ENCODE measurements around the gene PEX1.

PEX1 gene

GRCh38 chr7:92508946-92509345, 19.4 kb downstream of the PEX1 start:
- no peak overlapping the region for H3K9ac ChIP-seq (ENCODE audit: low read length)
- peaks cover 1% of the 10 kb centered on the region for H3K79me1 ChIP-seq (replicated peaks; ENCODE audit: low read length, poor library complexity, severe bottlenecking)
- H3K4me2 ChIP-seq (ENCODE audit: low read length, poor library complexity, severe bottlenecking): no peak overlapping the region
- H2AK5ac ChIP-seq (ENCODE audit: low read length, severe bottlenecking): no peak overlapping the region
- H2BK15ac ChIP-seq (ENCODE audit: low read depth, poor library complexity, severe bottlenecking): no peak overlapping the region
- H3K18ac ChIP-seq (ENCODE audit: low read depth in 1 of 2, low read length in 2 of 2): no peak overlapping the region
- H3K4me3 ChIP-seq (ENCODE audit: insufficient read depth in 1 of 2, low read depth in 1 of 2, low read length in 2 of 2): no peak overlapping the region
- H2AFZ ChIP-seq (ENCODE audit: low read depth, low read length): no peak overlapping the region
- DNase-seq: no peak
- H2BK12ac ChIP-seq (ENCODE audit: low read length in 2 of 2): no peak overlapping the region
- no peak overlapping the region for H2BK120ac ChIP-seq (ENCODE audit: low read depth, low read length)
- no peak overlapping the region for H4K8ac ChIP-seq (ENCODE audit: low read length)
- no CpG with 5 or more reads among the region's 5 CpGs for WGBS
- no peak overlapping the region for H3K27ac ChIP-seq (ENCODE audit: low read length, poor library complexity, severe bottlenecking)
- H3K4ac ChIP-seq (ENCODE audit: low read depth in 1 of 2, low read length in 2 of 2): no peak overlapping the region
- H2BK5ac ChIP-seq (ENCODE audit: low read depth, low read length, poor library complexity, severe bottlenecking): no peak overlapping the region
- no peak overlapping the region for H4K91ac ChIP-seq (ENCODE audit: low read length)
- H3K14ac ChIP-seq (ENCODE audit: low read length in 2 of 2): no peak overlapping the region
- H3K36me3 ChIP-seq (ENCODE audit: control insufficient read depth in 1 of 2, insufficient read depth in 2 of 2, low read depth in 1 of 2, low read length in 2 of 2): peaks cover 8 to 61% of the 10 kb centered on the region in 2 experiments
- H3K27me3 ChIP-seq (ENCODE audit: control insufficient read depth in 1 of 2, insufficient read depth in 1 of 2, low read length in 2 of 2): no peaks in the 10 kb centered on the region
- no peak overlapping the region for H3K23ac ChIP-seq (ENCODE audit: low read length in 2 of 2)
- H3K4me1 ChIP-seq (ENCODE audit: control insufficient read depth, insufficient read depth, low read depth, low read length): peaks cover 1% of the 10 kb centered on the region
- no peaks in the 10 kb centered on the region for H3K9me3 ChIP-seq (ENCODE audit: control insufficient read depth, low read length)

- no peak overlapping the region for H3K23ac ChIP-seq (ENCODE audit: low read length in 2 of 2)
Observed at GRCh38 chr7:92506363-92506762, 22.0 kb downstream of the PEX1 start.

DNA sequence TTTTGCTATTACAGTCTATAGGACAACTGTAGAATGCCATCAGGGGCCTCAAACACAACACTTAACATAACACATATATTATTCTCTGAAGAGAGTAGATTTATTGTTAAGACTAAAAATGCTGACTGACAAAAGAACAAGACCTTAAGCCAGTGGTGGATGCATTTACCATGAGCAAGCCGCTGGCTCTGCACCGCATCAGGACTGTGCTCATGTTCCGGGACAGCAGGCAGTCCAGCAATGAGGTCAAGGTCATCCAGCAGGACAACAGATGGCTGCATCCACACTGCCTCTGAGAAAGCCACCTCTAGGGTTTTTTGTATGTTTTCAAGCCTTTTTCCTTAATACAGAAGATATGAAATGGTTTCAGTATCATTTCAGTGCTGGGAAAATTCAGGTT, 23.8 kb downstream of the PEX1 start:
- Histone ChIP-seq H4K8ac (ENCODE audit: low read length) (no peak overlapping the region), H2BK5ac (ENCODE audit: low read depth, low read length, poor library complexity, severe bottlenecking) (no peak overlapping the region)
- WGBS: 94% methylated on average over 3 of the region's 3 CpGs

More at GRCh38 chr7:92506363-92506762, 22.0 kb downstream of the PEX1 start:
- Histone ChIP-seq H3K4me3 (ENCODE audit: insufficient read depth in 1 of 2, low read depth in 1 of 2, low read length in 2 of 2) (no peak overlapping the region), H2BK15ac (ENCODE audit: low read depth, poor library complexity, severe bottlenecking) (no peak overlapping the region), H4K8ac (ENCODE audit: low read length) (no peak overlapping the region), H2BK5ac (ENCODE audit: low read depth, low read length, poor library complexity, severe bottlenecking) (no peak overlapping the region), H3K79me1 (replicated peaks; ENCODE audit: low read length, poor library complexity, severe bottlenecking) (no peaks in the 10 kb centered on the region), H2BK12ac (ENCODE audit: low read length in 2 of 2) (no peak overlapping the region), H3K27ac (ENCODE audit: low read length, poor library complexity, severe bottlenecking) (no peak overlapping the region), H3K18ac (ENCODE audit: low read depth in 1 of 2, low read length in 2 of 2) (no peak overlapping the region), H3K36me3 (ENCODE audit: control insufficient read depth in 1 of 2, insufficient read depth in 2 of 2, low read depth in 1 of 2, low read length in 2 of 2) (peaks cover 8 to 73% of the 10 kb centered on the region in 2 experiments), H3K14ac (ENCODE audit: low read length in 2 of 2) (no peak overlapping the region), H2BK120ac (ENCODE audit: low read depth, low read length) (no peak overlapping the region), H2AK5ac (ENCODE audit: low read length, severe bottlenecking) (no peak overlapping the region), H3K9ac (ENCODE audit: low read length) (no peak overlapping the region), H3K4me1 (ENCODE audit: control insufficient read depth, insufficient read depth, low read depth, low read length) (peaks cover 1% of the 10 kb centered on the region), H3K9me3 (ENCODE audit: control insufficient read depth, low read length) (no peaks in the 10 kb centered on the region), H3K4ac (ENCODE audit: low read depth in 1 of 2, low read length in 2 of 2) (no peak overlapping the region), H2AFZ (ENCODE audit: low read depth, low read length) (no peak overlapping the region), H3K4me2 (ENCODE audit: low read length, poor library complexity, severe bottlenecking) (no peak overlapping the region), H4K91ac (ENCODE audit: low read length) (no peak overlapping the region), H3K27me3 (ENCODE audit: control insufficient read depth in 1 of 2, insufficient read depth in 1 of 2, low read length in 2 of 2) (no peaks in the 10 kb centered on the region)
- 91% methylated on average over 2 of the region's 2 CpGs for WGBS
- DNase-seq: no peak

DNA sequence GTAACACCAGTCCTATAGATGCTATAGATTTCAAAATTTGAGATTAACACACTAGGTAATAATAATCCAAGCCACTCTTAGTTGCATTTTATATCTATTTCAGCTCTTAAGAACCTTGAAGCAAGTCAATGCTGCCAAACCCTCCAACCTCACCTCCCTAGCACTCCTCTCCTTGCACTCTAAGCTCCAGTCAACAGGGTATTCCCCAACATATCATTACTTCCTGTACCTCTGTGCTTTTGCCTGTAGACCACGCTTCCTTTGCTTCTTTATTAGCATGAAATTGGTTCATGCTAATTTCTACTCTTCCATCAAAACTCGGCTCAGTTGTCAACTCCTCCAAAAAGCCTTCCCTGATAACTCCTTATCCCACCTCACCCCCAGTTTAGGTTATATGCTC, 24.6 kb downstream of the PEX1 start:
- Histone ChIP-seq H2AFZ (ENCODE audit: low read depth, low read length) (no peak overlapping the region), H2BK12ac (ENCODE audit: low read length in 2 of 2) (no peak overlapping the region), H3K9ac (ENCODE audit: low read length) (no peak overlapping the region), H3K36me3 (ENCODE audit: control insufficient read depth in 1 of 2, insufficient read depth in 2 of 2, low read depth in 1 of 2, low read length in 2 of 2) (peaks cover 13 to 84% of the 10 kb centered on the region in 2 experiments), H4K8ac (ENCODE audit: low read length) (no peak overlapping the region), H3K4me1 (ENCODE audit: control insufficient read depth, insufficient read depth, low read depth, low read length) (peaks cover 1% of the 10 kb centered on the region), H3K4me2 (ENCODE audit: low read length, poor library complexity, severe bottlenecking) (no peak overlapping the region), H3K79me1 (replicated peaks; ENCODE audit: low read length, poor library complexity, severe bottlenecking) (no peaks in the 10 kb centered on the region), H3K27ac (ENCODE audit: low read length, poor library complexity, severe bottlenecking) (no peak overlapping the region), H4K91ac (ENCODE audit: low read length) (no peak overlapping the region), H2BK5ac (ENCODE audit: low read depth, low read length, poor library complexity, severe bottlenecking) (no peak overlapping the region), H3K18ac (ENCODE audit: low read depth in 1 of 2, low read length in 2 of 2) (no peak overlapping the region), H3K4me3 (ENCODE audit: insufficient read depth in 1 of 2, low read depth in 1 of 2, low read length in 2 of 2) (no peak overlapping the region), H3K14ac (ENCODE audit: low read length in 2 of 2) (no peak overlapping the region), H3K23ac (ENCODE audit: low read length in 2 of 2) (no peak overlapping the region), H2BK120ac (ENCODE audit: low read depth, low read length) (no peak overlapping the region), H3K27me3 (ENCODE audit: control insufficient read depth in 1 of 2, insufficient read depth in 1 of 2, low read length in 2 of 2) (no peaks in the 10 kb centered on the region), H3K9me3 (ENCODE audit: control insufficient read depth, low read length) (no peaks in the 10 kb centered on the region), H2AK5ac (ENCODE audit: low read length, severe bottlenecking) (no peak overlapping the region), H2BK15ac (ENCODE audit: low read depth, poor library complexity, severe bottlenecking) (no peak overlapping the region), H3K4ac (ENCODE audit: low read depth in 1 of 2, low read length in 2 of 2) (no peak overlapping the region)
- 92% methylated on average over 2 of the region's 2 CpGs for WGBS
- no peak for DNase-seq

More for the DNA sequence above, 23.8 kb downstream of the PEX1 start:
- H3K4ac ChIP-seq (ENCODE audit: low read depth in 1 of 2, low read length in 2 of 2): no peak overlapping the region
- H4K91ac ChIP-seq (ENCODE audit: low read length): no peak overlapping the region
- no peak overlapping the region for H3K23ac ChIP-seq (ENCODE audit: low read length in 2 of 2)
- no peak overlapping the region for H3K14ac ChIP-seq (ENCODE audit: low read length in 2 of 2)
- H3K4me3 ChIP-seq (ENCODE audit: insufficient read depth in 1 of 2, low read depth in 1 of 2, low read length in 2 of 2): no peak overlapping the region
- no peak overlapping the region for H3K27ac ChIP-seq (ENCODE audit: low read length, poor library complexity, severe bottlenecking)
- peaks cover 13 to 84% of the 10 kb centered on the region in 2 experiments for H3K36me3 ChIP-seq (ENCODE audit: control insufficient read depth in 1 of 2, insufficient read depth in 2 of 2, low read depth in 1 of 2, low read length in 2 of 2)
- peaks cover 1% of the 10 kb centered on the region for H3K4me1 ChIP-seq (ENCODE audit: control insufficient read depth, insufficient read depth, low read depth, low read length)
- H2AK5ac ChIP-seq (ENCODE audit: low read length, severe bottlenecking): no peak overlapping the region
- no peak overlapping the region for H2BK15ac ChIP-seq (ENCODE audit: low read depth, poor library complexity, severe bottlenecking)
- no peak for DNase-seq
- H3K4me2 ChIP-seq (ENCODE audit: low read length, poor library complexity, severe bottlenecking): no peak overlapping the region
- H3K9ac ChIP-seq (ENCODE audit: low read length): no peak overlapping the region
- H2BK12ac ChIP-seq (ENCODE audit: low read length in 2 of 2): no peak overlapping the region
- no peak overlapping the region for H3K18ac ChIP-seq (ENCODE audit: low read depth in 1 of 2, low read length in 2 of 2)
- no peak overlapping the region for H2AFZ ChIP-seq (ENCODE audit: low read depth, low read length)
- H3K9me3 ChIP-seq (ENCODE audit: control insufficient read depth, low read length): no peaks in the 10 kb centered on the region
- no peaks in the 10 kb centered on the region for H3K79me1 ChIP-seq (replicated peaks; ENCODE audit: low read length, poor library complexity, severe bottlenecking)
- H2BK120ac ChIP-seq (ENCODE audit: low read depth, low read length): no peak overlapping the region
- H3K27me3 ChIP-seq (ENCODE audit: control insufficient read depth in 1 of 2, insufficient read depth in 1 of 2, low read length in 2 of 2): no peaks in the 10 kb centered on the region

Data from mesenchymal stem cell (in vitro differentiated cells and primary cell).